HL-60 (cell line): ENCODE results near the gene VSTM2B.

Source experiments
- DNase-seq, 2 experiments: peaks; one replicate each; pipeline ENCODE4 v3.0.0-alpha.2; 2010 to 2020; ENCODE audit warnings: low read depth in 1 of 2, low spot score in 1 of 2
- H3K27ac ChIP-seq: fragments of 250-450 bp; sonication (Bioruptor Pico); replicated peaks from 2 replicates; pipeline ENCODE4 v1.5.1; 2020; ENCODE audit warnings: mild to moderate bottlenecking, moderate library complexity
- H3K27me3 ChIP-seq: fragments of 250-450 bp; sonication (Bioruptor Pico); 2 replicates; pipeline ENCODE4 v1.5.1; 2021; ENCODE audit warnings: mild to moderate bottlenecking, moderate library complexity; ENCODE audit not compliant: insufficient read depth, poor library complexity, severe bottlenecking
- H3K4me3 ChIP-seq: replicated peaks from 2 replicates; pipeline ENCODE4 v1.5.1; 2011; ENCODE audit warnings: mild to moderate bottlenecking, control low read depth, low read length; ENCODE audit not compliant: insufficient read depth
- CTCF ChIP-seq: IDR thresholded peaks from one replicate; pipeline ENCODE4 v1.5.1; 2011; ENCODE audit warnings: low read length, control low read depth, inconsistent platforms; ENCODE audit not compliant: insufficient read depth
- GABPA ChIP-seq: IDR thresholded peaks from 2 replicates; pipeline ENCODE4 v1.6.1; 2012; ENCODE audit warnings: low read depth
- POLR2AphosphoS5 ChIP-seq: IDR thresholded peaks from 2 replicates; pipeline ENCODE4 v1.6.1; 2012; ENCODE audit warnings: low read depth
- REST ChIP-seq: IDR thresholded peaks from 2 replicates; pipeline ENCODE4 v1.6.1; 2012; ENCODE audit warnings: low read depth; ENCODE audit not compliant: insufficient replicate concordance
- SPI1 ChIP-seq: IDR thresholded peaks from 2 replicates; pipeline ENCODE4 v1.6.1; 2012; ENCODE audit warnings: low read depth, mild to moderate bottlenecking, borderline replicate concordance
- long read RNA-seq: library from polyadenylated mRNA; unstranded; transcript quantifications from one replicate; pipeline ENCODE4 v2.0.0, GENCODE V29; 2020

VSTM2B gene
- long read RNA-seq = 0 reads

GRCh38 chr19:29525901-29526729, at the start of gene VSTM2B:
TSS of gene VSTM2B (plus strand) at chr19:29525994. CDS start at chr19:29526584, 590 bp downstream.
- DNase-seq = no peak
- Histone ChIP-seq H3K4me3 (no peak within 1 kb of the TSS), H3K27me3 (peaks cover 54% of the 10 kb centered on the region), H3K27ac (no peak within 1 kb of the TSS)
- no peak for TF ChIP-seq CTCF
- no peak for TF ChIP-seq POLR2AphosphoS5
- TF ChIP-seq REST = no peak
- TF ChIP-seq GABPA = no peak

- TF ChIP-seq SPI1 (no peak), GABPA (no peak)
- H3K4me3 ChIP-seq = no peak overlapping the region
- no peaks in the 10 kb centered on the region for H3K27me3 ChIP-seq
Observed at GRCh38 chr19:29476528-29476927, 49.3 kb upstream of the VSTM2B start.

GRCh38 chr19:29477831-29478577, 47.8 kb upstream of the VSTM2B start:
- TF ChIP-seq POLR2AphosphoS5 = no peak
- TF ChIP-seq REST = no peak
- no peak for TF ChIP-seq GABPA
- no peak for TF ChIP-seq CTCF
- TF ChIP-seq SPI1 = no peak
- Histone ChIP-seq H3K4me3 (no peak overlapping the region), H3K27ac (no peak overlapping the region), H3K27me3 (no peaks in the 10 kb centered on the region)
- DNase-seq = no peak

More at GRCh38 chr19:29476528-29476927, 49.3 kb upstream of the VSTM2B start:
- DNase-seq = no peak
- no peak overlapping the region for H3K27ac ChIP-seq
